ENCODE measurements around the gene CDKN2A. TPM values are rescaled to one million over a fixed set of nuclear protein-coding genes. Genes with fewer than 3 reads are reported as not detected.
"Not testable (repeated sequence)": the region's sequence is repeated elsewhere in the genome, so short reads cannot be mapped to it uniquely, and the experiment has no call there.

The CDKN2A gene
- total RNA-seq, 4 donors from 2014 or later, result 0.65 to 1.00 TPM; not detected in 2

DNA sequence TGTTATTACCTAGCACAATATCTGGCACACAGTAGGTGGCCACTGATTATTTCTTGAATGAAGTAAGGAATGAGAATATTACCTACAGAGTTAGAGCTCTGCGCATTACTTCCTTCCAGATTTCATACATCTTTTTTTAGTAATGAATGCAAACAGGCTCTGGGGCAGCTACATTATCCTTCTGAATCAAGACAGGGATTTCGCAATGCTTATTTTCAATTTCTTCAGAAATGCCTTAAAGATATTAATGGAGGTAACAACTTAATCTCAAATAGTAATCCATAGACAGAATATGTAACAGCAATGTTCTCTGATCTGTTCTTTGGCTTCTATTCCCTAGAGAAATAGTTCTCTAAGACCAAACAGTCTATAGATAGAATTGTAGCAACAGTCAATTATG is 32.6 kb downstream of the CDKN2A start:
- H3K4me3 ChIP-seq, result no peak overlapping the region
- no peaks in the 10 kb centered on the region for H3K9me3 ChIP-seq
- no peak for TF ChIP-seq POLR2A (IDR thresholded peaks at IDR 0.05)
- TF ChIP-seq, protein P1, sequence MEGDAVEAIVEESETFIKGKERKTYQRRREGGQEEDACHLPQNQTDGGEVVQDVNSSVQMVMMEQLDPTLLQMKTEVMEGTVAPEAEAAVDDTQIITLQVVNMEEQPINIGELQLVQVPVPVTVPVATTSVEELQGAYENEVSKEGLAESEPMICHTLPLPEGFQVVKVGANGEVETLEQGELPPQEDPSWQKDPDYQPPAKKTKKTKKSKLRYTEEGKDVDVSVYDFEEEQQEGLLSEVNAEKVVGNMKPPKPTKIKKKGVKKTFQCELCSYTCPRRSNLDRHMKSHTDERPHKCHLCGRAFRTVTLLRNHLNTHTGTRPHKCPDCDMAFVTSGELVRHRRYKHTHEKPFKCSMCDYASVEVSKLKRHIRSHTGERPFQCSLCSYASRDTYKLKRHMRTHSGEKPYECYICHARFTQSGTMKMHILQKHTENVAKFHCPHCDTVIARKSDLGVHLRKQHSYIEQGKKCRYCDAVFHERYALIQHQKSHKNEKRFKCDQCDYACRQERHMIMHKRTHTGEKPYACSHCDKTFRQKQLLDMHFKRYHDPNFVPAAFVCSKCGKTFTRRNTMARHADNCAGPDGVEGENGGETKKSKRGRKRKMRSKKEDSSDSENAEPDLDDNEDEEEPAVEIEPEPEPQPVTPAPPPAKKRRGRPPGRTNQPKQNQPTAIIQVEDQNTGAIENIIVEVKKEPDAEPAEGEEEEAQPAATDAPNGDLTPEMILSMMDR (IDR thresholded peaks at IDR 0.05 in 4 of 5, conservative IDR thresholded peaks at IDR 0.05 in 1 of 5), result no peak
- H3K27ac ChIP-seq, result no peak overlapping the region
- no peak for ATAC-seq
- intact Hi-C loops (cut with DNase I; ENCODE audit: low total_unique reads) (no loop called here), in situ Hi-C loops (cut with MboI; ENCODE audit: low sequenced_read_pairs in 4 of 4) (no loop called here)
- H3K27me3 ChIP-seq, result peaks cover 34 to 42% (median 34%) of the 10 kb centered on the region in 3 donors
- peaks cover 9 to 11% of the 10 kb centered on the region in 2 donors for H3K4me1 ChIP-seq
- DNase-seq, result no peak
- H3K36me3 ChIP-seq, result no peaks in the 10 kb centered on the region

DNA sequence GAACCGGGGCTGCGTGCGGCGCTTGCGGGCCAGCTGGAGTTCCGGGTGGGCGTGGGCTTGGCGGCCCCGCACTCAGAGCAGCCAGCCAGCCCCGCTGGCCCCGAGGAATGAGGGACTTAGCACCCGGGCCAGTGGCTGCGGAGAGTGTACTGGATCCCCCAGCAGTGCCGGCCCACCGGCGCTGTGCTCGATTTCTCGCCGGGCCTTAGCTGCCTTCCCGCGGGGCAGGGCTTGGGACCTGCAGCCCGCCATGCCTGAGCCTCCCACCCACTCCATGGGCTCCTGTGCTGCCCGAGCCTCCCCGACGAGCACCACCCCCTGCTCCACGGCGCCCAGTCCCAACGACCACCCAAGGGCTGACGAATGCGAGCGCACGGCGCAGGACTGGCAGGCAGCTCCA is 34.9 kb downstream of the CDKN2A start:
- ATAC-seq; in situ Hi-C loops (cut with MboI; ENCODE audit: low sequenced_read_pairs in 4 of 4); H3K27ac ChIP-seq; H3K36me3 ChIP-seq; H3K4me1 ChIP-seq; H3K9me3 ChIP-seq; DNase-seq; H3K4me3 ChIP-seq; intact Hi-C loops (cut with DNase I; ENCODE audit: low total_unique reads): not testable (repeated sequence)
- peaks cover 11 to 20% (median 11%) of the 10 kb centered on the region in 3 donors for H3K27me3 ChIP-seq

DNA sequence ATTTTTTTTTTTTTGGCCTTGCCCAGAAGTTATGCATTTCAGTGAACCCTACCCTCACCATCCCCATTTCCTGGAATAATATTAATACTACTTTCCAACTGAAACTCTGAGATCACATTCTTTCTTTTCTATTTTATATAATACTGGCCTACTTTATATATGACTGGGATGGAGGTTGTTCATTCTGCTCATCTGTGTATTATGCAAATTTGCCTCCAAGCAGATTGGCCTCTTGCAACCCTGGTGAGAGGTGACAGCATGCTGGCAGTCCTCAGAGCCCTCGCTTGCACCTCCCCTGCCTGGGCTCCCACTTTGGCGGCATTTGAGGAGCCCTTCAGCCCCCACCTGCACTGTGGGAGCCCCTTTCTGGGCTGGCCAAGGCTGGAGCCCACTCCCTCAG is 35.4 kb downstream of the CDKN2A start:
- H3K27ac ChIP-seq, result no peak overlapping the region
- ATAC-seq, result no peak
- no peak overlapping the region for H3K4me3 ChIP-seq
- peaks cover 6 to 15% (median 7%) of the 10 kb centered on the region in 3 donors for H3K27me3 ChIP-seq
- TF ChIP-seq, protein P1 (IDR thresholded peaks at IDR 0.05 in 4 of 5, conservative IDR thresholded peaks at IDR 0.05 in 1 of 5), result no peak
- no peak for TF ChIP-seq POLR2A (IDR thresholded peaks at IDR 0.05)
- H3K9me3 ChIP-seq, result no peaks in the 10 kb centered on the region
- intact Hi-C loops (cut with DNase I; ENCODE audit: low total_unique reads) (no loop called here), in situ Hi-C loops (cut with MboI; ENCODE audit: low sequenced_read_pairs in 4 of 4) (no loop called here)
- no peaks in the 10 kb centered on the region for H3K36me3 ChIP-seq
- DNase-seq, result no peak
- H3K4me1 ChIP-seq, result no peaks in the 10 kb centered on the region

DNA sequence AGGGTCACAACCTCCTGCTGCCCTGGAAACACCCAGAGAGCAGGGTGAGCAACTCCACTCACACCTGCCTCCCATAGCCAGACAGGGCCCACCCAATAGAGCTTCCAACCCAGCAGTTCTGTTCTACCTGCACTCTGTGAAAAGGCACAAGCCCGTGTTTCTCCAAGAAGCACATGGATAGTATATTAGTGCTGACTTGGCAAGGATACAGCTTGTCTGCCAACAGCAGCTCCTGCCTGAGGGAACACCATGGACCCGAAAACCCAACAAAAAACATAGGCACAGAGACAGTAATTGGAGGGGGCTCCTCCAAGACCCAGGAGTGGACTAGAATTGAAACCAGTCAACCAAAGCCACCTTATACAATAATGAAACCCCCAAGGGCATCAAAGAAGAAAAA is 48.6 kb downstream of the CDKN2A start:
- Histone ChIP-seq H3K27ac (no peak overlapping the region), H3K36me3 (no peaks in the 10 kb centered on the region), H3K4me3 (no peak overlapping the region), H3K4me1 (no peaks in the 10 kb centered on the region), H3K9me3 (no peaks in the 10 kb centered on the region), H3K27me3 (no peaks in the 10 kb centered on the region)
- no peak for ATAC-seq
- no peak for TF ChIP-seq POLR2A (IDR thresholded peaks at IDR 0.05)
- TF ChIP-seq, protein P1 (IDR thresholded peaks at IDR 0.05 in 4 of 5, conservative IDR thresholded peaks at IDR 0.05 in 1 of 5), result no peak
- in situ Hi-C loops (cut with MboI; ENCODE audit: low sequenced_read_pairs in 4 of 4) (no loop called here), intact Hi-C loops (cut with DNase I; ENCODE audit: low total_unique reads) (no loop called here)
- DNase-seq, result no peak

DNA sequence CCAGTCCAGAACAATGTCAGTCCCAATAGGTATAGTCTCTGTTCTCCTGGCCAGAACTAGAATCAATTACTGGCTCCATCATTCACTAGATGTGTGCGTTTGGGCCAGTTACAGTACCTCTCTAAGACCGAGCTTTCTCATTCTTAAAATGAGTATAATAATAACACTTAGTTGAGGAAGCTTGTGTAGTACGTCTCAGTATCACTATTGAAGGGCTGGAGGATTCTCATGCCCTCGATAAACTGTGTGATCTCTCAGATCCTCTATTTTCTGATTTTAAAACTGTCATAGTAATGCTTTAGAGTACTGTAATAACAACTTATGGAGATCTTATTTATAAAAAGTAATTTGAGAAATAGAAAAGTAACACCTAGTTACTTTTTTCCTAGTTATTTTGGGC is 50.7 kb downstream of the CDKN2A start:
- no peaks in the 10 kb centered on the region for H3K9me3 ChIP-seq
- intact Hi-C loops (cut with DNase I; ENCODE audit: low total_unique reads), result no loop called here
- H3K27me3 ChIP-seq, result no peaks in the 10 kb centered on the region
- ATAC-seq (no peak), DNase-seq (no peak)
- no peaks in the 10 kb centered on the region for H3K4me1 ChIP-seq
- in situ Hi-C loops (cut with MboI; ENCODE audit: low sequenced_read_pairs in 4 of 4), result no loop called here
- no peak overlapping the region for H3K4me3 ChIP-seq
- no peak overlapping the region for H3K27ac ChIP-seq
- TF ChIP-seq, protein P1 (IDR thresholded peaks at IDR 0.05 in 4 of 5, conservative IDR thresholded peaks at IDR 0.05 in 1 of 5), result no peak
- TF ChIP-seq POLR2A (IDR thresholded peaks at IDR 0.05), result no peak
- no peaks in the 10 kb centered on the region for H3K36me3 ChIP-seq

Measured in gastrocnemius medialis (tissue), 4 donors.